AG09319 (cell line): ENCODE data around the gene TMEM53.

Source experiments
- DNase-seq: peaks from one replicate; pipeline ENCODE4 v3.0.0-alpha.2; 2010; ENCODE audit warnings: low read depth; ENCODE audit errors: extremely low read depth
- TF ChIP-seq, protein P1 (sequence below): IDR thresholded peaks from 2 replicates; pipeline ENCODE4 v1.5.1; 2011; ENCODE audit warnings: low read depth, mild to moderate bottlenecking, inconsistent platforms, low read length, moderate library complexity

Gene TMEM53

GRCh38 chr1:44650159-44650831 lies 24.0 kb downstream of the TMEM53 start:
- DNase-seq, result no peak
- TF ChIP-seq, protein P1, sequence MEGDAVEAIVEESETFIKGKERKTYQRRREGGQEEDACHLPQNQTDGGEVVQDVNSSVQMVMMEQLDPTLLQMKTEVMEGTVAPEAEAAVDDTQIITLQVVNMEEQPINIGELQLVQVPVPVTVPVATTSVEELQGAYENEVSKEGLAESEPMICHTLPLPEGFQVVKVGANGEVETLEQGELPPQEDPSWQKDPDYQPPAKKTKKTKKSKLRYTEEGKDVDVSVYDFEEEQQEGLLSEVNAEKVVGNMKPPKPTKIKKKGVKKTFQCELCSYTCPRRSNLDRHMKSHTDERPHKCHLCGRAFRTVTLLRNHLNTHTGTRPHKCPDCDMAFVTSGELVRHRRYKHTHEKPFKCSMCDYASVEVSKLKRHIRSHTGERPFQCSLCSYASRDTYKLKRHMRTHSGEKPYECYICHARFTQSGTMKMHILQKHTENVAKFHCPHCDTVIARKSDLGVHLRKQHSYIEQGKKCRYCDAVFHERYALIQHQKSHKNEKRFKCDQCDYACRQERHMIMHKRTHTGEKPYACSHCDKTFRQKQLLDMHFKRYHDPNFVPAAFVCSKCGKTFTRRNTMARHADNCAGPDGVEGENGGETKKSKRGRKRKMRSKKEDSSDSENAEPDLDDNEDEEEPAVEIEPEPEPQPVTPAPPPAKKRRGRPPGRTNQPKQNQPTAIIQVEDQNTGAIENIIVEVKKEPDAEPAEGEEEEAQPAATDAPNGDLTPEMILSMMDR, result no peak

DNA sequence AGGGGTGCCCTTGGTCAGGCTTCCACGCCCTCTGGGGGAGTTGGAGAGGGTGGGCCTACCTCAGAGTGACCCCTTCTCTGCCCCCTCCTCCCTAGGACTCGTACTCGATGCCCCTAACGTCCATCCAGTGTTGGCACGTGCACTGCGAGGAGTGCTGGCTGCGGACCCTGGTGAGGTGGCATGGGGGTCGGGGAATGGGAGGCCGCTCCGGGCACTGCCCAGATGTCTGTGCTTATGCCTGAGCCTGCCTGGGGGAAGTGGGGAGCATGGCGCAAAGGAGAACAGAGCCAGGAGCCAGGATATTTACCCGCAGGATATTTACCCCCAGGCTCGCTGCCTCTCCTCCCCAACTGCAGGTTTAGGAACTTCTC lies 24.5 kb downstream of the TMEM53 start:
- TF ChIP-seq, protein P1, result no peak
- no peak for DNase-seq

DNA sequence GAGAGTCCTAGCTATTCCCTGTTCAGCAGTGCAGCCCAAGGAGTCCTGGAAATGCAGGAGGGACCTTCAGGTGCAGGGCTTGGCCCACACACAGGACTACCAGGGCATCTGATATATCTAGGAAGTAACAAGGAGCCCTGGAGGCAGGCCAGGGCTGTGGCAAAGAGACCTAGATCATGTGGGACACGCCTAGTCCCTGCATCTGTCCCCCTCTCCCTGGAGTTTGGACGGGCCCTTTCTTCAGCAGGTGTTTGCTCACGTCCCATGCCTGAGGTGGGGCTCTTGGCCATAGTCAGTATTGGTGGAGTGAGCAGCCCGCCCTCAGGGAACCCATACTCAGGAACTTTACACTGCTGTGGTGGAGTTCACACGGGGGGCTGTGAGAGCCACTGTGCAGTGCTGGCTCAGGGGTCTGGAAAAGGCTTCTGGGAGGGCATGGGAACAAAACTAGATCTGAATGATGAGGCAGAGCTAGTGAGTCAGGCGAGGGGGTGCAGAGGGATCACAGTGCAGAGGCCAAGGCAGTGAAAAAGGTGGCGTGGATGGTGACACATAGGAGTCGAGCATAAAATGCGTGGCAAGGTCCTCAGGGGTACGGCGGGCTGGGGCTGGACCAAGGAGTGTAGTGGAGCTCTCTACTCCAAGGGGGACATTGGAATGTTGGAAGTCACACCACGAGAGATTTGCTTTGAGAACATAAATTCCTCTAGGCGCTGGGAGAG lies 25.6 kb downstream of the TMEM53 start:
- TF ChIP-seq, protein P1, result no peak
- no peak for DNase-seq

- no peak for DNase-seq
- TF ChIP-seq, protein P1, result no peak
These were observed 26.4 kb downstream of the TMEM53 start for GRCh38 chr1:44647896-44648295.

DNA sequence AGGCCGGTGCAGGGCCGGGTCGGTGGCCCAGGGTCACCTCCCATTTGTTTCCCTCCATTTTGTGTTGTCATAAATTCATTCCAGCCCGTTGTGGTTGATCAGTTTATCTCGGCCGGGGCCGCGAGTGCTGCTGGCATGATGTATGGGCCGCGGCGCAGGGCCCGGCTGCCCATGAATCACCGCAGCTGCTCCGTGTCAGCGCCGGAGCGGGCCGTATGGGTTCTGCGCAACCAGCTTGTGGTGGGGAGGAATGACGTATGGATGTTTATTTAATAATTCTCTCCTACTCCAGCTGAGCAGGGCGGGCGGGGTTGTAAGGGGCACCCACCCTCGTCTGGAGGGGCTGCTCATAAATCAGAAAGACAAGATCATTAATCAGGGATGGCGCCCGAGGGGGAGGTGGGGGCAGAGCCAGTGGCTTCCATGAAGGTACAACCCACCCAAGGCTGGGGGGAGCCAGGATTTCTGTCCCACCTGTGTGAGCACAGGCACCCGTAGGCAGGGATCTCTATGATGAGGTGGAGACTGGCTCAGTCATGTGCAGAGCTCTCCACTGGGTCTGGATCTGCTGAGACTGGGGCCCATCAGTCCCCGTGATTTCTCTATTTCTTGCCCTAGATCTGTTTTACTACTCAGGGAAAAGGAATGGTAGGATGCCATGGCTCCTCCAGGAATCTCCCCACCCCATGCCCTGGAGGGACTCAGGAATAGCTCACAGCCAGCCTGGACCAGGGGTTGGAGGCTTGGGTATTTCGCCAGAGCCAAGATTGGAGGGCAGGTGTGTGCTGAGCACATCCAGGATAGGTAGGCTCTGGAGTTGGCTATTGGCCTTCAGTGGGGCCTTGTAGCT lies 27.8 kb downstream of the TMEM53 start:
- DNase-seq, result no peak
- TF ChIP-seq, protein P1, result no peak

DNA sequence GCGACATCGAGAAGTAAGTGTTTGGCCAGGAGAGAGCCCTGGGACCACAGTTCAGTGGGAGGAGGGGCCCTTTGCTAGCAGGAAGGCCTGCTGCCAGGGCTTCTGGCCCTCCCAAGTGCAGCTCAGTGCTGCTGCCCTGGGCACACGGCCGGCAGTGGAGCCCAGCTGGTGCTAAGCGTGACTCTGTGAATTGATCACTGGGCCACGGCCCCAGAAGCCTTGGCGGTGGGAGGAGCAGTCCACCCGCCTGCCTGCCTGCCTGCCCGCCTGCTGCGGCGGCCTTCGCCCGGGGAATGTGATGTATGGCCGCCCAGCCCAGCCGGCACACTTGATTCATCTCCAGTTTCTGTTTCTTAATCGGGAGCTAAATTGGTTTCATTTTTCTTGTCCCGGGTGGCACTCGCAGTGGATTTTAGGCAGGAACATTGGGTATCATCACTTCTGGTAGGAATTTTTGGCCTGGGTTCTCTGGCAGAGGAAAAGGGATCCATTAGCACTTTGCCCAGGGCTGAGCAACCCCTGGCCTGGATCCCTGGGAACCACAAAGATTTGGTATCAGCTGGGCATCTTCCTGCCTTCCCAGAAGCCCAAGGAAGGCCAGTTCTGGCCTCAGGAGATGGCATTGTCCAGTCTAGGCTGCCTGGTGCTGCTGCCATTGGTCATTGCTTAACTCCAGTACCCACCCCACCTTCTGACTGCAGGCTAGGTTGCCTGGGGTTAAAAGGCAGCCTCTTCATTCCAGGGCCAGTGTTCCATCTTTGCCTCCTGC lies 28.6 kb downstream of the TMEM53 start:
- no peak for DNase-seq
- TF ChIP-seq, protein P1, result no peak
